K562 (cell line): ENCODE results near the gene KLHL20. TPM values are rescaled to one million over a fixed set of nuclear protein-coding genes. Genes with fewer than 3 reads are reported as not detected.

Source experiments
- ATAC-seq: fragments of 200-7000 bp; cut with Tn5 transposase; 3 replicates; pipeline ENCODE4 v1.9.1; 2020; ENCODE audit warnings: moderate library complexity
- BruUV-seq: library from RNA; stranded (reverse); fragments of 400-500 nt; replicated peaks from 2 replicates; lab custom pipeline; 2021; lab: Mats Ljungman, UMichigan
- CTCF ChIA-PET: fragments of 300-600 bp; formaldehyde crosslinking; extraction: SDS; loops from one replicate; lab custom pipeline; 2021; ENCODE audit warnings: low intra/inter-chr PET ratio; lab: Yijun Ruan, JAX
- POLR2A ChIA-PET: fragments of 300-600, 350-650 bp; sonication (Branson Sonifier 250); formaldehyde crosslinking; extraction: SDS; loops from one replicate; lab custom pipeline; 2021; ENCODE audit warnings: antibody characterized with exemption, inconsistent platforms; lab: Yijun Ruan, JAX
- DNase-seq, 4 experiments: peaks; one replicate each; pipeline versions ENCODE4 v3.0.0 to v3.0.0-alpha.2; 2011 to 2018; ENCODE audit warnings: low spot score in 3 of 4, mixed read lengths in 3 of 4; ENCODE audit errors: extremely low read depth in 1 of 4
- FAIRE-seq: peaks from 2 replicates; lab custom pipeline; 2011; peaks lifted over from hg19 to GRCh38; lab: Jason Lieb, UNC
- H2AFZ ChIP-seq: 2 replicates; pipeline ENCODE4 v1.6.0; 2011; ENCODE audit warnings: low read depth, low read length, control low read depth, inconsistent platforms
- H3K27ac ChIP-seq: fragments of 200-600 bp; 3 replicates; pipeline ENCODE4 v1.8.0; 2011; ENCODE audit warnings: low read depth, mild to moderate bottlenecking, control low read depth, inconsistent platforms, low read length, moderate library complexity, mixed read lengths; ENCODE audit errors: extremely low read depth
- H3K27me3 ChIP-seq, 2 experiments: fragments of 300-600 bp in 1 of 2; 2 replicates in 1 of 2; 3 replicates in 1 of 2; pipeline versions ENCODE4 v1.6.0 to v1.8.0; 2011; ENCODE audit warnings: inconsistent platforms in 2 of 2, low read length in 2 of 2, mild to moderate bottlenecking in 1 of 2, mixed read lengths in 1 of 2, moderate library complexity in 1 of 2; ENCODE audit not compliant: control insufficient read depth in 2 of 2, insufficient read depth in 2 of 2
- H3K36me3 ChIP-seq: fragments of 300-600 bp; 3 replicates; pipeline ENCODE4 v1.8.0; 2011; ENCODE audit warnings: mild to moderate bottlenecking, low read length, inconsistent platforms; ENCODE audit not compliant: control insufficient read depth, insufficient read depth
- H3K4me1 ChIP-seq, 2 experiments: fragments of 200-600 bp in 1 of 2; replicated peaks in 1 of 2; 2 replicates in 1 of 2; 3 replicates in 1 of 2; pipeline versions ENCODE4 v1.5.1 to v1.8.0; 2011; ENCODE audit warnings: inconsistent platforms in 2 of 2, low read length in 2 of 2, mild to moderate bottlenecking in 1 of 2, mixed read lengths in 1 of 2, moderate library complexity in 1 of 2; ENCODE audit not compliant: control insufficient read depth in 2 of 2, insufficient read depth in 2 of 2
- H3K4me2 ChIP-seq: 2 replicates; pipeline ENCODE4 v1.6.1; 2011; ENCODE audit warnings: low read length, control low read depth, inconsistent platforms, mixed read lengths; ENCODE audit not compliant: insufficient read depth
- H3K4me3 ChIP-seq: fragments of 200-600 bp; sonication (generic), shearing (Covaris generic); 2 replicates; pipeline ENCODE4 v1.5.1; 2016; ENCODE audit warnings: control low read depth, inconsistent platforms
- H3K79me2 ChIP-seq: fragments of 200-600 bp; 3 replicates; pipeline ENCODE4 v1.8.0; 2011; ENCODE audit warnings: low read length, inconsistent platforms; ENCODE audit not compliant: control insufficient read depth, insufficient read depth
- H3K9ac ChIP-seq, 2 experiments: 2 replicates each; pipeline versions ENCODE4 v1.6.0 to v1.6.1; 2011; ENCODE audit warnings: low read depth in 2 of 2, low read length in 2 of 2, control low read depth in 1 of 2, inconsistent platforms in 1 of 2, mild to moderate bottlenecking in 1 of 2, mixed read lengths in 1 of 2; ENCODE audit not compliant: insufficient read depth in 1 of 2
- H3K9me1 ChIP-seq: one replicate; pipeline ENCODE4 v1.6.0; 2011; ENCODE audit warnings: inconsistent platforms, mild to moderate bottlenecking, low read length, moderate library complexity; ENCODE audit not compliant: control insufficient read depth, insufficient read depth
- H3K9me3 ChIP-seq: replicated peaks from 2 replicates; pipeline ENCODE4 v1.5.1; 2011; ENCODE audit warnings: low read depth, low read length, inconsistent platforms; ENCODE audit not compliant: control insufficient read depth, insufficient read depth
- H4K20me1 ChIP-seq: replicated peaks from 2 replicates; pipeline ENCODE4 v1.6.1; 2011; ENCODE audit warnings: low read length, inconsistent platforms, mixed read lengths; ENCODE audit not compliant: control insufficient read depth, insufficient read depth
- BACH1 ChIP-seq: fragments of 200-800 bp; sonication (Bioruptor generic); IDR thresholded peaks from 2 replicates; pipeline ENCODE4 v1.6.1; 2016; ENCODE audit warnings: missing genetic modification characterization, missing compliant biosample characterization
- BCOR ChIP-seq: fragments of 450-650 bp; IDR thresholded peaks from 2 replicates; pipeline ENCODE4 v1.6.1; 2016
- CHAMP1 ChIP-seq: fragments of 450-650 bp; IDR thresholded peaks from 2 replicates; pipeline ENCODE4 v1.6.1; 2016; ENCODE audit warnings: mild to moderate bottlenecking
- CHD4 ChIP-seq: fragments of 200-600 bp; sonication (generic); IDR thresholded peaks from 3 replicates; pipeline ENCODE4 v1.6.1; 2012; ENCODE audit warnings: low read depth, mild to moderate bottlenecking, mixed read lengths, low read length, inconsistent platforms; ENCODE audit not compliant: insufficient read depth, insufficient replicate concordance, poor library complexity, severe bottlenecking
- DMBX1 ChIP-seq: fragments of 250-450 bp; sonication (Bioruptor Pico); IDR thresholded peaks from 2 replicates; pipeline ENCODE4 v1.8.0; 2022; ENCODE audit warnings: inconsistent platforms, mild to moderate bottlenecking, moderate library complexity, borderline replicate concordance
- E4F1 ChIP-seq: fragments of 250-450 bp; sonication (Bioruptor Pico); IDR thresholded peaks from 2 replicates; pipeline ENCODE4 v1.5.0; 2021; ENCODE audit warnings: mild to moderate bottlenecking, borderline replicate concordance
- HMG20B ChIP-seq: fragments of 250-450 bp; sonication (Bioruptor Pico); IDR thresholded peaks from 2 replicates; pipeline ENCODE4 v1.5.0; 2021; ENCODE audit warnings: mild to moderate bottlenecking
- MAZ ChIP-seq, 2 experiments: fragments of 450-650 bp in 1 of 2; sonication (generic) in 1 of 2; formaldehyde crosslinking; IDR thresholded peaks in 1 of 2; conservative IDR thresholded peaks in 1 of 2; 2 replicates each; pipeline versions ENCODE4 v1.4.0 to v1.5.0; 2020; ENCODE audit warnings: mild to moderate bottlenecking in 1 of 2, missing genetic modification reagents in 1 of 2
- NONO ChIP-seq, 2 experiments: fragments of 200-400 bp in 1 of 2; fragments of 450-650 bp in 1 of 2; formaldehyde crosslinking in 1 of 2; IDR thresholded peaks; 2 replicates each; pipeline ENCODE4 v1.6.1; 2017; ENCODE audit warnings: low read depth in 2 of 2, mild to moderate bottlenecking in 2 of 2, moderate library complexity in 2 of 2, low read length in 1 of 2
- PHTF2 ChIP-seq: fragments of 250-450 bp; sonication (Bioruptor Pico); IDR thresholded peaks from 2 replicates; pipeline ENCODE4 v1.5.0; 2021; ENCODE audit warnings: mild to moderate bottlenecking
- PPARD ChIP-seq: fragments of 250-450 bp; sonication (Bioruptor Pico); IDR thresholded peaks from 2 replicates; pipeline ENCODE4 v1.8.0; 2022; ENCODE audit warnings: inconsistent platforms, mild to moderate bottlenecking, moderate library complexity
- RAD51 ChIP-seq: fragments of 450-650 bp; IDR thresholded peaks from 2 replicates; pipeline ENCODE4 v1.7.1; 2016; ENCODE audit warnings: low read depth, mild to moderate bottlenecking, borderline replicate concordance
- SFPQ ChIP-seq: fragments of 200-400 bp; formaldehyde crosslinking; IDR thresholded peaks from 2 replicates; pipeline ENCODE4 v1.6.1; 2017; ENCODE audit warnings: mild to moderate bottlenecking, low read depth, low read length, moderate library complexity
- ZNF347 ChIP-seq: fragments of 450-650 bp; formaldehyde crosslinking; IDR thresholded peaks from 2 replicates; pipeline ENCODE4 v1.4.0; 2020; ENCODE audit warnings: low read depth, mild to moderate bottlenecking, moderate library complexity
- ZNF77 ChIP-seq: fragments of 250-450 bp; sonication (Bioruptor Pico); IDR thresholded peaks from 2 replicates; pipeline ENCODE4 v1.5.0; 2020
- ZZZ3 ChIP-seq: fragments of 450-650 bp; IDR thresholded peaks from 2 replicates; pipeline ENCODE4 v1.6.1; 2016; ENCODE audit warnings: antibody characterized with exemption, mild to moderate bottlenecking, moderate library complexity
- WGBS: fragments of 100-300 bp; shearing (Covaris generic); methylation state at CpG from one replicate; pipeline ENCODE4 v1.1.6; 2016; ENCODE audit warnings: low coverage, mixed read lengths; ENCODE audit not compliant: insufficient coverage; ENCODE audit errors: missing lambda C conversion rate; 5-methylcytosine and 5-hydroxymethylcytosine counted together
- in situ Hi-C: fragments of 300-500 bp; cut with MboI; formaldehyde crosslinking; loops from 4 replicates; pipeline ENCODE4 v1.15.0; 2018; ENCODE audit warnings: inconsistent platforms, mixed read lengths
- intact Hi-C: fragments of 100-400 bp; cut with micrococcal nuclease; formaldehyde crosslinking; loops from 2 replicates; pipeline ENCODE4 v1.14.2; 2022
- polyA plus RNA-seq, 8 experiments: library from polyadenylated mRNA; depleted of rRNA in 4 of 8; stranded (reverse) in 5 of 8; unstranded in 3 of 8; fragments of >200 nt; fragmentation: Nextera tagmentation in 2 of 8; fragmentation: Illumina TruSeq in 1 of 8; extraction: Ambion mirVana in 2 of 8; extraction: Trizol in 1 of 8; gene quantifications; 2 replicates each; pipeline versions ENCODE4 v1.2.1 to v1.2.3, GENCODE V29; 2011 to 2014; ENCODE audit warnings: inconsistent platforms in 1 of 8, missing spikeins in 1 of 8
- total RNA-seq, 7 experiments: library from RNA; depleted of rRNA in 6 of 7; stranded (reverse); fragments of >200 nt in 6 of 7; fragmentation: Illumina TruSeq in 2 of 7; extraction: Trizol in 2 of 7; gene quantifications; 2 replicates each; pipeline versions ENCODE4 v1.2.1 to v1.2.3, GENCODE V29; 2011 to 2021; ENCODE audit warnings: low replicate concordance in 1 of 7

The KLHL20 gene
- total and polyA plus RNA-seq, 9 of the 15 experiments (the other 6 are each of a cell fraction or from before 2014, with no cell fraction given): 8.9 to 23.2 (median 16.8) TPM

- no peaks in the 10 kb centered on the region for H3K4me1 ChIP-seq
- WGBS: 88% methylated on average over 4 of the region's 4 CpGs
- no peaks in the 10 kb centered on the region for H4K20me1 ChIP-seq
- FAIRE-seq: no peak
- H3K27ac ChIP-seq: no peak overlapping the region
- in situ Hi-C loops: no loop called here
- CTCF ChIA-PET: no interaction called here
- H3K79me2 ChIP-seq: no peaks in the 10 kb centered on the region
- H2AFZ ChIP-seq: no peak overlapping the region
- POLR2A ChIA-PET: interaction anchor here (0.6 to 1.7 kb wide), 5 partner anchors 11 to 448 kb away, joined by 3 to 4 read pairs (median 3); partner anchors contain the start of gene ZBTB37
- no peak for ATAC-seq
- H3K4me2 ChIP-seq: no peak overlapping the region
- H3K4me3 ChIP-seq: no peak overlapping the region
- no peak for DNase-seq
- intact Hi-C loops: loop anchor here (5.0 kb wide), 1 partner anchor 358 kb away; no protein-coding TSS in a partner anchor
- H3K27me3 ChIP-seq: no peaks in the 10 kb centered on the region
- no peaks in the 10 kb centered on the region for H3K9me3 ChIP-seq
- H3K36me3 ChIP-seq: peaks cover 80% of the 10 kb centered on the region
- H3K9me1 ChIP-seq: no peaks in the 10 kb centered on the region
- BruUV-seq: no TSS peak
- no peak overlapping the region for H3K9ac ChIP-seq
- TF ChIP-seq DMBX1 (CRISPR knock-in tag) (no peak), PPARD (CRISPR knock-in tag) (no peak), E4F1 (no peak), ZNF77 (no peak), ZNF347 (CRISPR knock-in tag) (no peak), ZZZ3 (no peak), BCOR (no peak), CHD4 (no peak), BACH1 (tag) (no peak), CHAMP1 (no peak), RAD51 (no peak), HMG20B (no peak), MAZ (CRISPR knock-in tag; conservative IDR thresholded peaks at IDR 0.05 in 1 of 2, IDR thresholded peaks at IDR 0.05 in 1 of 2) (no peak), PHTF2 (no peak), SFPQ (no peak), NONO (IDR thresholded peaks at IDR 0.05; ENCODE audit: low read depth in 2 of 2, low read length in 1 of 2) (no peak)
Observed at GRCh38 chr1:173779936-173780335, 65.2 kb downstream of the KLHL20 start.
